ENCODE results near the gene TRNT1.

Gene TRNT1

DNA sequence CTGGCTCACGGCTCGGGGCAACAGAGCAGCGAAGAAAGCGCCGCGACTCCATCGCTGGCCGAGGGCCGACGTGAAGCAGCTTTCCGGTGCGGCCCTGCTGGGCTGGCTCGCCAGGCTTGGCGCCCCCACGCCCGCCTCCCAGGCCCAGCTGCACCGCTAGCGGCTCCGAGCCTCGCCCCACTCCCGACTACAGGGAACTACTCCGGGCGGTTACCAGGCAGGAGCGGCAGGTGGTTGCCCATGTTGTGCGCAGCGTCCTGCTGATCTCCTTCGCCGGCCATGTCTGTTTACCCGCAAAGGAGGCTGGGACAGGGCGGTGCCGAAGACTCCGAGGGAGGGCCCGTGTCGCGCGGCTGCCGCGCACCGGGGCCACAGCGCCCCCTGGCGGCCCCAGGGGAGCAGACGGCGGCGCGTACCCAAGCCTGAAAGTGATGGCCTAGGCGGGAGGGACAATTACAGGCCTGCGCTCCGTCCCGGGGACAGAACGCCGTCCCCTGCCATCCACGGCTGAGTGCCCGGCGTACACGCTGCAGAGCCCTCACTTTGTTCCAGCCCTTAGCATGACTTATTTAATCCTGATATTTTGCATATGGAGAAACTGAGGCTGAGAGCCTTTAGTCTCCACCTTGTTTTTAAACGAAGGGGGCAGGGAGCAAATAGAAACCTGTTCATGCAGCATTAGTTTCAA, 52.8 kb downstream of the TRNT1 start, which contains the start of gene CRBN:
Gene CRBN (minus strand): TSS at position 285 of the 688 bp plus-strand sequence. CDS start 4 bp downstream, at position 281.
- peaks cover 49% of the 10 kb centered on the region for H3K4me1 ChIP-seq (ENCODE audit: insufficient read depth, low read length)

DNA sequence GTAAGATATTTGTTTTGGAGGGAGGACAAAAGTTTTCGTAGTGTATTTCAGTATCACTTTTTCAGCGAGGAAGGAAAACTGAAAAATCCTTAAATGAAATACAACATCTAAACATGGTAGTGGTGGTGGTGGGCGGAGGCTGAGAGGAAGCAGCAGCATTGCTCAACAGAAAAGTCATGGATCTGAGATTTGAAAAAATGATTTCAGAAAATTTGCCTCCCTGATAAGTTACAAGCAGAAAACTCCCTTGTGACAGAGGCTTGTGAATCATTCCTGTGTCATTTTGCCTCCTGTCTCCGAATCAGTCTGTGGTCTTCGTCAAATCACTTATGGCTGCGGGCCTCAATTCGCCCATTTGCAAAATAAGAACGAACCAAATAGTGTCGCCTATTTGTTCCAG, 53.7 kb downstream of the TRNT1 start:
- H3K79me2 ChIP-seq (ENCODE audit: insufficient read depth, low read length) = peaks cover 40% of the 10 kb centered on the region
- no peak for ATAC-seq (ENCODE audit: insufficient read depth, low read depth)
- H2AFZ ChIP-seq (ENCODE audit: low read depth, low read length) = peak overlapping the region; percentile 78
- no peak overlapping the region for H3K27ac ChIP-seq (ENCODE audit: low read length)
- H3K27me3 ChIP-seq (ENCODE audit: insufficient read depth, low read length, poor library complexity) = no peaks in the 10 kb centered on the region
- TF ChIP-seq EZH2 (IDR thresholded peaks at IDR 0.05; ENCODE audit: borderline replicate concordance, low read depth, low read length, severe bottlenecking) = no peak
- TF ChIP-seq, protein P1, sequence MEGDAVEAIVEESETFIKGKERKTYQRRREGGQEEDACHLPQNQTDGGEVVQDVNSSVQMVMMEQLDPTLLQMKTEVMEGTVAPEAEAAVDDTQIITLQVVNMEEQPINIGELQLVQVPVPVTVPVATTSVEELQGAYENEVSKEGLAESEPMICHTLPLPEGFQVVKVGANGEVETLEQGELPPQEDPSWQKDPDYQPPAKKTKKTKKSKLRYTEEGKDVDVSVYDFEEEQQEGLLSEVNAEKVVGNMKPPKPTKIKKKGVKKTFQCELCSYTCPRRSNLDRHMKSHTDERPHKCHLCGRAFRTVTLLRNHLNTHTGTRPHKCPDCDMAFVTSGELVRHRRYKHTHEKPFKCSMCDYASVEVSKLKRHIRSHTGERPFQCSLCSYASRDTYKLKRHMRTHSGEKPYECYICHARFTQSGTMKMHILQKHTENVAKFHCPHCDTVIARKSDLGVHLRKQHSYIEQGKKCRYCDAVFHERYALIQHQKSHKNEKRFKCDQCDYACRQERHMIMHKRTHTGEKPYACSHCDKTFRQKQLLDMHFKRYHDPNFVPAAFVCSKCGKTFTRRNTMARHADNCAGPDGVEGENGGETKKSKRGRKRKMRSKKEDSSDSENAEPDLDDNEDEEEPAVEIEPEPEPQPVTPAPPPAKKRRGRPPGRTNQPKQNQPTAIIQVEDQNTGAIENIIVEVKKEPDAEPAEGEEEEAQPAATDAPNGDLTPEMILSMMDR (IDR thresholded peaks at IDR 0.05; ENCODE audit: borderline replicate concordance, extremely low read depth, low read length, poor library complexity, severe bottlenecking) = no peak
- no peak overlapping the region for H3K9ac ChIP-seq (ENCODE audit: low read depth, low read length)
- H3K4me2 ChIP-seq (ENCODE audit: insufficient read depth, low read length) = no peak overlapping the region
- peaks cover 40% of the 10 kb centered on the region for H3K4me1 ChIP-seq (ENCODE audit: insufficient read depth, low read length)
- no peak for DNase-seq
- no peak overlapping the region for H3K4me3 ChIP-seq (ENCODE audit: low read depth in 1 of 2, low read length in 2 of 2)
- no peaks in the 10 kb centered on the region for H3K9me3 ChIP-seq (ENCODE audit: insufficient read depth, low read length, severe bottlenecking)
- H4K20me1 ChIP-seq (ENCODE audit: insufficient read depth, low read length) = peaks cover 18% of the 10 kb centered on the region
- H3K36me3 ChIP-seq (ENCODE audit: insufficient read depth, low read length) = no peaks in the 10 kb centered on the region

More for the DNA sequence above, 52.8 kb downstream of the TRNT1 start, which contains the start of gene CRBN:
- DNase-seq = peak; percentile 88
- TF ChIP-seq EZH2 (IDR thresholded peaks at IDR 0.05; ENCODE audit: borderline replicate concordance, low read depth, low read length, severe bottlenecking) = no peak
- TF ChIP-seq, protein P1 (IDR thresholded peaks at IDR 0.05; ENCODE audit: borderline replicate concordance, extremely low read depth, low read length, poor library complexity, severe bottlenecking) = peak; percentile 95
- peaks cover 18% of the 10 kb centered on the region for H4K20me1 ChIP-seq (ENCODE audit: insufficient read depth, low read length)
- H3K4me3 ChIP-seq (ENCODE audit: low read depth in 1 of 2, low read length in 2 of 2) = peak within 1 kb of the TSS; percentile 82 to 93
- no peaks in the 10 kb centered on the region; the same call in 1 of the 2 replicates for H3K36me3 ChIP-seq (ENCODE audit: insufficient read depth, low read length)
- H3K9me3 ChIP-seq (ENCODE audit: insufficient read depth, low read length, severe bottlenecking) = no peaks in the 10 kb centered on the region
- H3K27ac ChIP-seq (ENCODE audit: low read length) = peak within 1 kb of the TSS; percentile 87
- H3K27me3 ChIP-seq (ENCODE audit: insufficient read depth, low read length, poor library complexity) = no peaks in the 10 kb centered on the region
- peak within 1 kb of the TSS; percentile 78 for H2AFZ ChIP-seq (ENCODE audit: low read depth, low read length)
- H3K9ac ChIP-seq (ENCODE audit: low read depth, low read length) = peak within 1 kb of the TSS; percentile 70
- H3K4me2 ChIP-seq (ENCODE audit: insufficient read depth, low read length) = peak within 1 kb of the TSS; percentile 95
- H3K79me2 ChIP-seq (ENCODE audit: insufficient read depth, low read length) = peaks cover 48% of the 10 kb centered on the region
- peak; percentile 99 for ATAC-seq (ENCODE audit: insufficient read depth, low read depth)

GRCh38 chr3:3184876-3185275, 58.1 kb downstream of the TRNT1 start:
- DNase-seq (no peak), ATAC-seq (ENCODE audit: insufficient read depth, low read depth) (no peak)
- Histone ChIP-seq H3K79me2 (ENCODE audit: insufficient read depth, low read length) (no peaks in the 10 kb centered on the region), H3K4me2 (ENCODE audit: insufficient read depth, low read length) (no peak overlapping the region), H3K27me3 (ENCODE audit: insufficient read depth, low read length, poor library complexity) (no peaks in the 10 kb centered on the region), H3K9me3 (ENCODE audit: insufficient read depth, low read length, severe bottlenecking) (peaks cover 5% of the 10 kb centered on the region), H3K4me1 (ENCODE audit: insufficient read depth, low read length) (peaks cover 3% of the 10 kb centered on the region), H3K27ac (ENCODE audit: low read length) (no peak overlapping the region), H3K4me3 (ENCODE audit: low read depth in 1 of 2, low read length in 2 of 2) (no peak overlapping the region), H3K9ac (ENCODE audit: low read depth, low read length) (no peak overlapping the region), H3K36me3 (ENCODE audit: insufficient read depth, low read length) (no peaks in the 10 kb centered on the region), H2AFZ (ENCODE audit: low read depth, low read length) (no peak overlapping the region), H4K20me1 (ENCODE audit: insufficient read depth, low read length) (no peaks in the 10 kb centered on the region)
- TF ChIP-seq EZH2 (IDR thresholded peaks at IDR 0.05; ENCODE audit: borderline replicate concordance, low read depth, low read length, severe bottlenecking) = no peak
- TF ChIP-seq, protein P1 (IDR thresholded peaks at IDR 0.05; ENCODE audit: borderline replicate concordance, extremely low read depth, low read length, poor library complexity, severe bottlenecking) = no peak
